ENCODE measurements around the gene RSBN1. TPM values are rescaled to one million over a fixed set of nuclear protein-coding genes. Genes with fewer than 3 reads are reported as not detected.

Gene RSBN1
- total RNA-seq, 2 donors from 2014 or later, result 14.2 to 17.4 TPM

GRCh38 chr1:113818578-113818977 lies 6.3 kb upstream of the RSBN1 start:
- Histone ChIP-seq H3K27me3 (no peaks in the 10 kb centered on the region), H3K27ac (no peak overlapping the region), H3K4me1 (no peaks in the 10 kb centered on the region), H3K36me3 (replicated peaks in 1 of 2; ENCODE audit: insufficient read depth in 1 of 2, low read depth in 2 of 2) (no peaks in the 10 kb centered on the region), H3K9me3 (no peaks in the 10 kb centered on the region), H3K4me3 (no peak overlapping the region)
- TF ChIP-seq POLR2A (IDR thresholded peaks at IDR 0.05), result no peak
- DNase-seq (no peak), ATAC-seq (no peak)
- WGBS, 2 donors, result 89 to 93% methylated on average over 2 of the region's 2 CpGs
- intact Hi-C loops (cut with DNase I), result no loop called here

- Histone ChIP-seq H3K4me1 (peaks cover 32% of the 10 kb centered on the region), H3K36me3 (replicated peaks in 1 of 2; ENCODE audit: insufficient read depth in 1 of 2, low read depth in 2 of 2) (no peaks in the 10 kb centered on the region), H3K27ac (no peak overlapping the region), H3K9me3 (no peaks in the 10 kb centered on the region), H3K4me3 (no peak overlapping the region), H3K27me3 (no peaks in the 10 kb centered on the region)
- DNase-seq (no peak), ATAC-seq (no peak)
- 85 to 92% methylated on average over 15 of the region's 15 CpGs for WGBS, 2 donors
- intact Hi-C loops (cut with DNase I), result no loop called here
- TF ChIP-seq POLR2A (IDR thresholded peaks at IDR 0.05) (no peak), CTCF (IDR thresholded peaks at IDR 0.05) (no peak)
Measured at GRCh38 chr1:113813218-113813617, 942 bp upstream of the RSBN1 start.

- peak in 1 of 4 donors; percentile 18 for DNase-seq
Measured at GRCh38 chr1:113812661-113813135, 422 bp upstream of the RSBN1 start.

GRCh38 chr1:113811156-113811887 lies 954 bp downstream of the RSBN1 start:
- Histone ChIP-seq H3K4me3 (peak overlapping the region; percentile 85 to 98), H3K9me3 (no peaks in the 10 kb centered on the region), H3K4me1 (peaks cover 43% of the 10 kb centered on the region), H3K27ac (peak overlapping the region; percentile 81 to 99 (median 98)), H3K27me3 (no peaks in the 10 kb centered on the region), H3K36me3 (replicated peaks in 1 of 2; ENCODE audit: insufficient read depth in 1 of 2, low read depth in 2 of 2) (no peaks in the 10 kb centered on the region)
- no peak for TF ChIP-seq CTCF (IDR thresholded peaks at IDR 0.05)
- TF ChIP-seq POLR2A (IDR thresholded peaks at IDR 0.05), result no peak
- intact Hi-C loops (cut with DNase I), result no loop called here
- peak; percentile 38 for ATAC-seq
- peak in 3 of 4 donors; percentile 28 to 71 (median 64) for DNase-seq
- 0 to 1% methylated on average over 19 to 29 of the region's 29 CpGs for WGBS, 2 donors

More at GRCh38 chr1:113812661-113813135, 422 bp upstream of the RSBN1 start:
- intact Hi-C loops (cut with DNase I), result no loop called here
- Histone ChIP-seq H3K4me1 (peaks cover 37% of the 10 kb centered on the region), H3K36me3 (replicated peaks in 1 of 2; ENCODE audit: insufficient read depth in 1 of 2, low read depth in 2 of 2) (no peaks in the 10 kb centered on the region), H3K9me3 (no peaks in the 10 kb centered on the region), H3K27me3 (no peaks in the 10 kb centered on the region), H3K27ac (peak overlapping the region; percentile 33 to 99 (median 98)), H3K4me3 (no peak overlapping the region)
- no peak for ATAC-seq
- WGBS, 2 donors, result 11 to 16% methylated on average over 13 of the region's 13 CpGs
- no peak for TF ChIP-seq CTCF (IDR thresholded peaks at IDR 0.05)
- TF ChIP-seq POLR2A (IDR thresholded peaks at IDR 0.05), result no peak

- 17 to 23% methylated on average over 5 of the region's 5 CpGs for WGBS, 2 donors
- Histone ChIP-seq H3K27ac (peak overlapping the region in 3 of 4 donors; percentile 53 to 99 (median 99)), H3K4me3 (peak overlapping the region in 1 of 2 donors; percentile 85), H3K36me3 (replicated peaks in 1 of 2; ENCODE audit: insufficient read depth in 1 of 2, low read depth in 2 of 2) (no peaks in the 10 kb centered on the region), H3K9me3 (no peaks in the 10 kb centered on the region), H3K27me3 (no peaks in the 10 kb centered on the region), H3K4me1 (peaks cover 56% of the 10 kb centered on the region)
- ATAC-seq (no peak), DNase-seq (peak in 1 of 4 donors; percentile 25)
- intact Hi-C loops (cut with DNase I), result no loop called here
- TF ChIP-seq CTCF (IDR thresholded peaks at IDR 0.05) (no peak), POLR2A (IDR thresholded peaks at IDR 0.05) (peak in 1 of 3 donors; percentile 53)
Measured at GRCh38 chr1:113809670-113810602, 2.3 kb downstream of the RSBN1 start.

Data from body of pancreas (tissue), 4 donors.